Kidney epithelial cell (primary cell): Measurements from ENCODE around the gene ABCA4. TPM values are rescaled to one million over a fixed set of nuclear protein-coding genes. Genes with fewer than 3 reads are reported as not detected.

Source experiments
- DNase-seq: peaks from one replicate; pipeline ENCODE4 v3.0.0-alpha.2; 2010; ENCODE audit warnings: low read depth
- H3K27me3 ChIP-seq: 2 replicates; pipeline ENCODE4 v1.6.0; 2011; ENCODE audit warnings: low read length; ENCODE audit not compliant: control insufficient read depth, insufficient read depth
- H3K36me3 ChIP-seq: 2 replicates; pipeline ENCODE4 v1.5.1; 2011; ENCODE audit warnings: low read length; ENCODE audit not compliant: control insufficient read depth, insufficient read depth
- H3K4me3 ChIP-seq: 2 replicates; pipeline ENCODE4 v1.5.1; 2011; ENCODE audit warnings: low read depth, mild to moderate bottlenecking, control low read depth, low read length
- total RNA-seq: library from RNA; depleted of rRNA; stranded (reverse); fragments of >200 nt; gene quantifications from 2 replicates; pipeline ENCODE4 v1.2.3, GENCODE V29; 2015
- TF ChIP-seq, protein P1 (sequence below): IDR thresholded peaks from 2 replicates; pipeline ENCODE4 v1.5.1; 2011; ENCODE audit warnings: mild to moderate bottlenecking, moderate library complexity, low read length, control low read depth, inconsistent platforms; ENCODE audit not compliant: insufficient read depth, poor library complexity, severe bottlenecking

The ABCA4 gene
- total RNA-seq, 1 donor from 2014 or later = not detected

DNA sequence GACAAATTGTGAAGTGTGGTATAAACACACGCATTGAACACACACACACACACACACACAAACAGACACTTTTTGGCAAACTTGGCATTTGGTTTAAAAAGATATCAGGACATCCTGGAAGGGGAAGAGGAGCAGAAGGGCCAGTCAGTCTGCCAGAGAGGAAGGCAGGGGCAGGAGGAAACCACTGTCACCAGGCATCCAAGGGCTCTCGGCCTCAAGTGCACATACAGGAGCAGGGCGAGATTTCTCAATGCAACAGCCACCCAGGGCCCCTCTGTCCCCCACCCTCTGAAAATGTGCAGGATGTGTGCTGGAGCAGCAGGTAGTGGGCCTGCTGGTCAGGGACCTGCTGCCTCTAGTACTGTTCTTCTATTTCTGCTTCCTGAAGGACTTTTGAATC, 71.2 kb downstream of the ABCA4 start:
- no peak for DNase-seq
- no peaks in the 10 kb centered on the region for H3K27me3 ChIP-seq
- TF ChIP-seq, protein P1, sequence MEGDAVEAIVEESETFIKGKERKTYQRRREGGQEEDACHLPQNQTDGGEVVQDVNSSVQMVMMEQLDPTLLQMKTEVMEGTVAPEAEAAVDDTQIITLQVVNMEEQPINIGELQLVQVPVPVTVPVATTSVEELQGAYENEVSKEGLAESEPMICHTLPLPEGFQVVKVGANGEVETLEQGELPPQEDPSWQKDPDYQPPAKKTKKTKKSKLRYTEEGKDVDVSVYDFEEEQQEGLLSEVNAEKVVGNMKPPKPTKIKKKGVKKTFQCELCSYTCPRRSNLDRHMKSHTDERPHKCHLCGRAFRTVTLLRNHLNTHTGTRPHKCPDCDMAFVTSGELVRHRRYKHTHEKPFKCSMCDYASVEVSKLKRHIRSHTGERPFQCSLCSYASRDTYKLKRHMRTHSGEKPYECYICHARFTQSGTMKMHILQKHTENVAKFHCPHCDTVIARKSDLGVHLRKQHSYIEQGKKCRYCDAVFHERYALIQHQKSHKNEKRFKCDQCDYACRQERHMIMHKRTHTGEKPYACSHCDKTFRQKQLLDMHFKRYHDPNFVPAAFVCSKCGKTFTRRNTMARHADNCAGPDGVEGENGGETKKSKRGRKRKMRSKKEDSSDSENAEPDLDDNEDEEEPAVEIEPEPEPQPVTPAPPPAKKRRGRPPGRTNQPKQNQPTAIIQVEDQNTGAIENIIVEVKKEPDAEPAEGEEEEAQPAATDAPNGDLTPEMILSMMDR = no peak
- no peak overlapping the region for H3K4me3 ChIP-seq
- no peaks in the 10 kb centered on the region for H3K36me3 ChIP-seq

DNA sequence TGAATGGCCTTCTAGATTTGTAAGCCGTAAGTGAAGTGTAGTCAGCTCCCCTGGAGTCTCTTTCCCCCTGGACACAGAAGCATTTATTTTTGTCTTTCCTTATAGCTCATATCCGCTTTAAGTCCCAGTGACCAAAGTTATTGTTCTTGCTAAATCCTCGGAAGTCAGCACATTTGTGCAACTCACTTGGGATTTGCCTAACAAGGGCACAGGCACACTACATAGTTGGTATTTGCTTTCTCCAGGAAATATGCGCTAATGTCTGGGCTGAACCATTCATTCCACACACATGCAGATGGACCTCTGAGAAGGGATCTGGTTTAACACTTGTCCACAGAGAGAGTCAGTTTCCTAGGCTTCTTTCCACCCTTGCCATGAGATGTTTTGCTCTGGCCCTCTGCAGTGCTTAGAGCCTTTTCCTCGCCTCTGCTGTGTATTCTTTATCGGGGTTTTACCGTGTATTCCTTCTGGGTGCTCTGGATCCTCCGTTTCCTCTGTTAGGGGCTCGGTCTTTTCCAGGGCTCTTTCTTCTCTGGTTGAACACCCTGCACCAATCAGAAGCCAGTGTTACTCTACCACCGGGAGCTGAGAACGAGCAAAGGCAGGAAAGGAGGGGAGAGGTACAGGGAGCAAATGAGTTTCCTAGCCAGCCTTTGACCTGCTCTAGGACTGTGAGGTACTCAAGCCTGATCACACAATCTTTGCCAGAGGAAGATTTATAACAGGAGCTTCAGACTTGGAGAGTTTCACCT, 72.4 kb downstream of the ABCA4 start:
- no peaks in the 10 kb centered on the region for H3K36me3 ChIP-seq
- DNase-seq = no peak
- no peak overlapping the region for H3K4me3 ChIP-seq
- H3K27me3 ChIP-seq = no peaks in the 10 kb centered on the region
- TF ChIP-seq, protein P1 = no peak

DNA sequence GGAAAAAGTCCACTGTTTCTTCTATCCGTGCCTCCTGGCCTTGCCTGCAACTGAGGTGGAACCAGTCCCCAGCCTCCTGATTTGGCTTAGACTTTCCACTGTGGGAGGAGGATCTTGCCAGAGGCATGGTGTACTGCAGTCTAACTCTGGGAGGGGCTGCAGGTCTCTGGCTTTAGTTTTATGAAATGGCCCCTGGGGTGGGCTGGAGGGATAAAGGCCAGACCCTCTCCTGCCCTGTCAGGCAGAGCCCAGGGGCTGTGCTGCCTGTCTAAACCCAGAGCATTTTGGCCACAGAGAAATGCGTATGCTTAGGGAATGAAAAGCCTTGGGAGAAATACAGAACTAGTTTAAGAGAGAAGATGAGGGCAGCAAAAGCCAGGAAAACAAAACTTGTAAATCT, 73.0 kb downstream of the ABCA4 start:
- no peaks in the 10 kb centered on the region for H3K27me3 ChIP-seq
- no peak for DNase-seq
- H3K4me3 ChIP-seq = no peak overlapping the region
- TF ChIP-seq, protein P1 = no peak
- H3K36me3 ChIP-seq = no peaks in the 10 kb centered on the region

DNA sequence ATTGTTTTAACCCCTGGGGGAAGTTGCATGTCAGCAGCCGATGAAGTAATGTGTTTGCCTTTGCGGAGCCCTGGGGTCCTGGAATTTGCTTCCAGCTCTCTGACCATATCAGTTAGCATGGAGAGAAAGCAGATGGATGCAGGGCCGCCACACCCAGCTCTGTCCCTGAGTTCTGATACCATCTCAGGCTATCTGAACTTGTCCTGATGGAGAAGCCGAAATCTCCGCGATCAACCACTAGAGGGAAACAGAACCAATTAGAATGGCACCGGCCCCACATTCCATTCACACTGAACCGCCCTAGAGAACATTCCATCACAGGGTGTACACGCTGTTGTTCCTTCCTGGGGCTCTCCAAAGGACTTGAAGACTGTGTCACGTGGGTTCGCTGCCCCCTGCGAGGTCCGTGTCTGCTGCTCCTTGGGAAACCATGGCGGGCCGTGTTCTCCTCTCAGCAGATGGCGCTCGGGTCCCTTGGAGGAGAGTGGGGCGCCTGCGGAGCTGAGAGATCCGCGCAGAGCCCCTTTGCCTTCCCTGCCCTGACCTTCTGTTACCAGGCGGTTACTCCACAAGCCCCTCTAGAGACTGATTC, 75.4 kb downstream of the ABCA4 start:
- DNase-seq = peak; percentile 93
- Histone ChIP-seq H3K36me3 (no peaks in the 10 kb centered on the region), H3K27me3 (no peaks in the 10 kb centered on the region), H3K4me3 (no peak overlapping the region)
- TF ChIP-seq, protein P1 = peak; percentile 68

DNA sequence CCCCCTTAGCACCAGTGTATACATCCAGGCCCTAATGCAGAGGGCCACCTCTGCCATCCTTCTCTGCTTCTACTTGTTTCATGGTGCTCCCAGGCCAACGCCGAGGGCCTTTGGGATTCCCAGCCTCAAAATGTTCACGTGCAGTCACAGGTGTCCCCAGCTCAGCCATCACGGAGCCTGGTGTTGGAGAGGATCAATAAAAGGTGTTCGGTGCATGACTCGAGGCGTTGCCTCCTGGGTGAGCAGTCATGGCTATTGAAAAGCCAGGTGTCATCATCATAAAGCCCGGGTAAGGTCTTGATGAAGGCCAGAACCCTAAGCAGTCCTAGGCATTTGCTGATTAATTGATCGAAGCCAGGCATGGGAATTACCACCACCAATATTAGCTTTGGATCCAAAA, 76.1 kb downstream of the ABCA4 start:
- H3K27me3 ChIP-seq = no peaks in the 10 kb centered on the region
- no peak overlapping the region for H3K4me3 ChIP-seq
- no peak for DNase-seq
- TF ChIP-seq, protein P1 = no peak
- H3K36me3 ChIP-seq = no peaks in the 10 kb centered on the region
